ENCODE data around the gene BEX2.
"Not testable (repeated sequence)": the region's sequence is repeated elsewhere in the genome, so short reads cannot be mapped to it uniquely, and the experiment has no call there.

Gene BEX2

DNA sequence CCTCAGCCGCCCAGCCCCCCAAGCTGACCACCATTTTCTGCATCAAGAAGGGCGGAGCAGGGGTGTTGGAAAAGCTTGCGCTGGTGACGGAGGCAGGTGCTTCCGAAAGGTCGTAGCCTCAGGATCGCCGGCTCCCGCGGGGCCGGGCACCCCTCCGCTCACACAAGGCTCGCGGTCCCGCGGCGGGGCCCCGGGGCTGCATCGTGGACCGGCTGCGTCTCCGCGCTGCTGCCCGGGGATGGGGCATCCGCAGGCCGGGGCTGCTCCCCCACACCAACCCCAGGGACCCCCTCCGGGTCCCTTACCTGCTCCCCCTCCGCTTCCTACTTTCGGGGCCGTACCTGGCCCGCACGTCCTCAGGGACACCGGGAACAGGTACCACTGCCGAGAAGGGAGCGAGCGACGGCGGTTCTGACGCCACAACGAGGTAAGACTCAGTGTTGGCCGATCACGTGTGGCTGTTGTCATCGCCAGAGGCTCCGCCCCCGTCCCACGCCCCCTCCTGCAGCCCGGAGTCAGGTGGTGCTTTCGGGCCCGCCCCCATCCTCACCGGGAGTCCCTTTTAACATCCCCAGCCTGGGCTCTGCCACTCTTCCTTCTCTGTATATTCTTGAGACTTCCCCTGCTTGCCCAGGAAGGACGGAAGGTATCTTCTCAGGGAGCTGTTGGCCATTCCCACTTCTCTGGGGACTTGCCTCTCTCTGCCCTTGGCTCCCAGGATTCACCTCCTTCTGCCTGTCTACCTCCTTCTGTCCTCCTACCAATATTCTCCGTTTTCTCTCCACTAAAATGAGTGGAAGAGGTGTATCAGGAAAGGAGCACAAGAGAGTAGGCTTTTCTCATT, at the start of gene BEX2:
Gene BEX2, minus strand, starts transcription at position 436 of the 844 bp plus-strand sequence. CDS start 1,014 bp downstream, outside the sequence.
- DNase-seq (ENCODE audit: low read depth): peak; percentile 79

DNA sequence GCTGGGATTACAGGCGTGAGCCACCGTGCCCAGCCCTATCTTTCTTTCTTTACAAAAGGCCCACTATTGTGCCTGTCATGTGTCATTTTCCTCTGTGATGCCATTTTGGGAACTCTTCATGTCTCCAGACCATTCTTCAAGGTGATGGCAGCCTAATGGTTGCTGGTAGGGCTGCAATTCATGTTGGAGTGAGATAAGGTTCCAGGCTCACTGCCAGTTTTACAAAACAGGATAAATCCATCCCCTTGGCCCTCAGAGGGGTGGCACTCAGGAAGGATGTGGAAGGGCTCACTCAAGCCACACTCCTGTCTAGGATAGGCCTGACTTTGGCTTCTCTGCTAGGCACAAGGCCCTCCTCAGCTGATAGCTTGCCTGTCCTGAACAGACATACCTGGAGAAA, 49.3 kb upstream of the BEX2 start:
- DNase-seq (ENCODE audit: low read depth): no peak

DNA sequence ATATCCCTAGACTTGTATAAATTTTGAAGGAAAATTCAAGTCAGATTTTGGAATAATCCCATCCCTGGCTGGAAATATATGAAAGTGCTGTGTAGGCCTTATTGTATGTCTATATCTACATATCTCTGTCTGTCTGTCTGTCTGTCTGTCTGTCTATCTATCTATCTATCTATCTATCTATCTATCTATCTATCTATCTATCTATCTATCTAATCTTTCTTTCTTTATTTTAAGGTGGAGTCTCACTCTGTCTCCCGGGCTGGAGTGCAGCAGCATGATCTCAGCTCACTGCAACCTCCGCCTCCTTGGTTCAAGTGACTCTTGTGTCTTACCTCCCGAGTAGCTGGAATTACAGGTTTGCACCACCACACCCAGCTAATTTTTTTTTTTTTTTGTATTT, 48.8 kb upstream of the BEX2 start:
- DNase-seq (ENCODE audit: low read depth): not testable (repeated sequence)

DNA sequence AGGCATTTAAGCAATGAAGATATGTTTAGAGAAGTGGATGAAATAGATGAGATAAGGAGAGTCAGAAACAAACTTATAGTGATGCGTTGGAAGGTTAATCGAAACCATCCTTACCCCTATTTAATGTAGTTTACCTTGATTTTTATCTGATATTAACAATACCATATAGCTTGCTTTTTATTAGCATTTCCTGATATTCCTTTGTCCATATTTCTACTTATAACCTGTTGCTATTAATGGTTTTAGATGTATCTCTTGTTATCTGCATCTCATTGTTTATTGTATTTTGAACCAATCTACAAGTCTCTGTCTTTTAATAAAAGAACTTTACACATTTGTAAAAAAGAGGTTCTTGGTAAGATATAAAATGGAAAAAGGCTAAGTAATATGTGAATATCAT, 47.1 kb upstream of the BEX2 start:
- DNase-seq (ENCODE audit: low read depth): no peak

DNA sequence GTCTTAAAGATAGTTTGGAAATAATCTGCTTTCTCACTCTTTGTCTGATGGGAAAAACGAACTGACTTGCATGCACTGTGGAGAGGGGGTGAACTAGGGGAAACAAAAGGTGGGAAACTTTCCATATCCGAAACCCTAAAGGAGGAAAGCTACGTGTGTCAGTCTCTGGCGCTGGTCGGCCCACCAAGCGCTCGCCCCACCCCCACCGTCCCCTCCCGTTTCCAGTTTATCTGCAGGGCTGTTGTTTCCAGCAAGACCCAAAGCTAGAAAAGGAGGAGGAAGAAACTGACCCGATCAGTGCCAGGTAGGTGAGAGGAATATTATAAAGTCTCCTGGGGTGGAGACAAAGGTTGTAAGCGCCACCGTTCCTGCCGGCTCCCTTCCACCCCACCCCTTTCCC, 46.1 kb upstream of the BEX2 start:
- no peak for DNase-seq (ENCODE audit: low read depth)

DNA sequence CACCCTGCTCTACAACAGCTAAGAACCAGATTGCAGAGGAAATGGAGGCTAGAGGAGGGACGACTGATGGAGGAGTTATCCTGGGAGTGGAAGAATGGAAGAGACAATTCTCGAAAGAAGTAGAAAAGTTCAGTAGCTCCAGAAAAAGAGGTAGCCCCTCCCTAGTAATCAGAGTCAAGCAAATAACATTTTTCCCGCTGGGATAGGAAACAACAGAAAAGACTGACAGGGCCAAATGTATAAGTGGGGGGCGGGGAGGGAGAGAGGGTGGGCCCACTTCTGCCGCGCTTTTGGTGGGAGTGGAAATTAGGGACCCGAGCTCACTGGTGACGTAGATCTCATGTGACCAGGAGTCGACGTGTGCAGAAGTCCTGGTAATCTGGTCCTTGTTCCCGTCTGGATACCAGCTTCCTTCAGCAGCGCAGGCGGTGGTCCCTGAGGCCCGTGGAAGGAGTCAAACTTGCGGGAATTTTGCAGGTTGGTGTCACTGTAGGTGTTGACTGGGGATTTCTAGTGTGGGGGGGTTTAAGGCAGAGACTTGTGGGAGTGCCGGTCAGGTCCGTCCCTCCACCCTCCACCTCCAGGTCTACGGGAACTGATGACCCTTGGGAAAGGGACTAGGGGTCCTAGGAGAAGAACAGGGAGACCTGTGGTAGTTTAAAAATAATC, 45.5 kb upstream of the BEX2 start, which contains the start of gene TCEAL9:
Gene TCEAL9, plus strand, starts transcription at position 377 of the 669 bp plus-strand sequence. CDS start 1,179 bp downstream, outside the sequence.
- no peak for DNase-seq (ENCODE audit: low read depth)

DNA sequence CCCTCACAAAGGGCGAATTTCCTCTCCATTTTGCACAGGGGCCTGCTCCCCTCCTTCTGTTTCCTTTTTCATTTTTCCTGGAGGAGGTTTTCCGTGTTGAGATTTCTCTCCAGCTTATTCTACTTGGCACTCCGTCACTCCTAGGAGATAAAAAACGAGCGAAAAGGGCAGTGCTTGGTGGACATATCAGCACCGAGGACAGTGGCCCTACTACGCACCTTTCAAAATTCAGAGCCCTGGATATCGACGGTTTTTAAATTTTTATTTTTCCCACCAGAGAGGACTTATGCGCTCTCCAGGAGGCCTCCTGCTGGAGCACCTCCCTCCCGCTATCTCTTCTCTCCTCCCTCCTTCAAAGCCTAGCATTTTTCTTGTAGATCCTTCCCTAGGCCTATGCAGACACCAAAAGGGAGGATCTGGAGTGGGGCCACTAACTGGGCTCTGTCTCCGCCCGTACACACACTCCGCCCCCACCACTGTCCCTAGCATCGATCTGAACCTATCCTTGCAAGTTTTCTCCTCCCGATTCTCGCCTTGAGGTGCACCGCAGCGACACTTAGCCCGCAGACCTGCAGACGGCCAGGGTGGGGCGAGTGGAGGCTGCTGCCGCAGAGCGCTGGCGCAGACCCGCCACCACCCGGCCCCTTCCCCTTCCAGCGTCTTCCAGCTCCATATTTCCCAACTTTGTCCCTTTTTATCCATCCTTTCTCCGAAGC, 37.0 kb upstream of the BEX2 start:
- DNase-seq (ENCODE audit: low read depth): no peak

DNA sequence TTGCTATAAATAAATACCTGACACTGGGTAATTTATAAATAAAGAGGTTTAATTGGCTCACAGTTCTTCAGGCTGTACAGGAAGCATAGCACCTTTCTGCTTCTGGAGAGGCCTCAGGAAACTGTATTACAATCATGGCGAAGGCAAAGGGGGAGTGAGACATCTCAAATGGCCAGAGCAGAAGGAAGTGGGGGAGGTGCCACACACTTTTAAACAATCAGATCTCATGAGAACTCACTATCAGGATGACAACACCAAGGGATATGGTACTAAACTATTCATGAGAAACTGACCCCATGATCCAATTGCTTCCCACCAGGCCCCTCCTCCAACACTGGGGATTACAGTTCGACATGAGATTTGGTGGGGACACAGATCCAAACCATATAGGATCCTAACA, 33.8 kb upstream of the BEX2 start:
- DNase-seq (ENCODE audit: low read depth): no peak

DNA sequence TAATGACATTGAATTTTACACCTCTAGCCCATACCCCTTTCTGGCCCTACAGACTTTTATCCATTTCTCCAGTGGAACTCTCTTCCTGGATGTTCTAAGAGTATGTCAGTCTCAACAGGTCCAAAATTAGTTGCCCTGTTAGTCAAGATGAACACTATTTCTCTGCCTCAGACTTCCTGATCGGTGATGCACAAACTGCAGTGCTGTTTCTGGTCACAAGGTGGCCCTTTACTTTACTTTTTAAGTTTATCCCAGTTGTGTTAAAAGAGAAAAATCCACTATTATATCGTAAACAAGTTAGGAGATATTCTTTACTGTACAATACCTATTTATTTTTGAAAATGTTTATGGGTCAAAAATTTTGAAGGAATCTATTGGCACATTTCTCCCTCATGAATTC, 32.3 kb upstream of the BEX2 start:
- DNase-seq (ENCODE audit: low read depth): peak; percentile 14

DNA sequence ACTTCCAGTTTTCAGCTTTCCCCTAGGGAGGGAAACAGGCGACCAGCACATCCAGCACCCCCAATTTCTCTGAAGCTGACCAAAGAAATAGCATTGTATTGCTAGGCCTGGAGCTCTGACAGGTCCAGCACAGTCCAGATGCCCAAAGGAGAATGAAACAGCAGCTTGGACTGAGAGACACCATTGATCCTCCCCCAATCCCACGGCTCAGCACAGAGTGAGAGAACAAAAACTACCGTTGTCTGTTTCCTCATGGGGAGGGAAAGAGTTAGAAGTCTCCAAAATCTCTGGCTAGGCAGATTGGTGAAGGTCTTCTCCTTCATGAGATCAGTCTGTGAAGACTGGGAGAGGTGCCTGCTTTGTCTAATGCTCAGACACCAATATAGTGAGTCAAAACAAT, 27.9 kb upstream of the BEX2 start:
- DNase-seq (ENCODE audit: low read depth): no peak

DNA sequence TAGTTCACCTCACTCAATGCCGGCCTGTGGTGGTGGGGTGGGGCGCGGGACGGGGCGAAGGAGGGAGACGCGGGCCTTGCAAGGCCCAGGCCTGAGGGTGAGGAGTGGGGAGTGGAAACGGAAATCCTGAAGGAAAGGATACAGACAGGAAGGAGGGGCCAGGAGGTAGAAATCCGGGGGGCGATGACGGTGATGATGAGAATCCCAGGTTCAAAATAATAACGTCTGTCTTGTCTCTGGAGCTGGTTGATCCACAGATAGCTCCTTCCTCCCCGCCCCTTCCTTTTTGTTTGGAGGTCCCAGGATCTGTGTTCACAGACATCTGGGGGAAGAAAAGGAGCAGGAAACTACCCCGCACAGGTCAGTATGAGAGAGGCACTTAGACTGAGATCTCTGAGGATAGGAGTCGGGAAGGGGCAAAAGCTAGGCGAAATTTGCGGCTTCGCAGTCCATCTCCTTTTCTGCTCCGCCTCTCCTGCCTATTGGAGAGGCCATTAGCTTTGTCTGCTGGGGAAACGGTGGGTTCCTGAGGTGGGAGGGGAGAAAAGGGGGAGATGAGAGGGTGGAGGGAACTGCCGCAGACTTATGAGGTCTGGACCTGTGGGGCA, 20.0 kb upstream of the BEX2 start:
- DNase-seq (ENCODE audit: low read depth): no peak

DNA sequence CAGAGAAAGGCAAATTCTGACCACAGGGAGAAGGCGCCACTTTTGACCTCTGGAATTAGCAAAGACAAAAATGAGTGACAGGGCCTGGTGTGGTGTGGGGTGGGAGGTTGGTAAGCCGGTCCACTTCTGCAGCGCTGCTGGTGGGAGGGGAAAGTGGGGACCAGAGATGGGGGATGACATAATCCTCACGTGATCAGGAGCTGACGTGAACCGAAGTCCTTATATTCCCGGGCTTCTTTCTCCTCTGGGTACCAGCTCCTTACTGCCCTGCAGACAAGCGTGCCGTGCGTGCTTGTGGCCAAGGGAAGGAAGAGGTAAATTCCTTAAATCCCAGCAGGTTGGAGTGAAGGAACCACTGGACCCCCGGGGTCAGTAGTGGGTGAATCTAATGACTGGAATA, 19.2 kb upstream of the BEX2 start, which contains the start of gene TCEAL7:
Gene TCEAL7, plus strand, starts transcription at position 249 of the 400 bp plus-strand sequence. CDS start 1,165 bp downstream, outside the sequence.
- DNase-seq (ENCODE audit: low read depth): no peak

DNA sequence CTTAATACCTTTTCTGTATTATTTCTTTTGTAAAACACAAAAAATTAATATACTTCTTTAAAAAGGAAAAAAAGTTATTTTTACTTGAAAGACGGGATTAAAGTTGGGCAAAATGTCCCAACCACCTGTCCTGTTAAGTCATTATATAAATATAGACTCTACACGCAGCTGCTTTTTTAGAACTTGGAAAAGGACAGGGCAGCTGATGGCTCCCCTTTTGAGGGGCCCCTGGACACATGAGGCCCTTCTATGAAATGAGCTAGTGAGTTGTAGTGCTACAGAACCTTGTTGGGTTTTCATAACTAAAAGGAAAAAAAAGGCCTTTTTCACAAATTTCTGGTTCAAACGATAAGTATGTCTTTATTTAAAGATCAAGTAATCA, 600 bp upstream of the BEX2 start:
- no peak for DNase-seq (ENCODE audit: low read depth)

DNA sequence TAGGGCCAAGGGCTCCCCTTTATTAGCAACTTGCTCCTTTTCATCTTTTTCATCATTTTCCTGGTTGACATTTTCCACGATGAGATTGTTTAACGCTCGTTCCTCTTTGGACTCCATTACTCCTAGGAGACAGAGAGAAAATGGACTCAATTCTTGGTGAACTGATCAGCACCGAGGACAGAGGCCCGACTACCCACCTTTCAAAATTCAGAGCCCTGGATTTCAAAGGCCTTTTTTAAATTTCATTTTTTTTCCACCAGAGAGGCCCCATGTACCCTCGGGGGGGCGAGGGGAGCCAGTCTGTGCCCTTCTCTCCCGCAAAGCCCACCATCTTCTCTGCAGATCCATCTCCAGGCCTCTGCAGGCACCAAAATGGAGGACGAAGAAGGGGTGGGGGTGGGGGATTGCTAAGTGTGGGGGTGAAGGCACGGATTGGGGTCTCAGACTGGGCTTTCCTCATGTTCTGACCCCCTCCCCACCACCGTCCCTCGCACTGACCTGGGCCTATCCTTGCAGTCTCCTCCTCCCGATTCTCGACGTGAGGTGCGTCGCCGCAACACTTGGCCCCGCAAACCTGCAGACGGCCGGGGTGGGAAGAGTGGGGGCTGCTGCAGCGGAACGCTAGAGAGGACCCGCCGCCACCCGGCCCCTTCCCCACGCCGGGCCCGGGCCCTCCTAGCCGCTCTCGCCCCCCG, 783 bp downstream of the BEX2 start:
- no peak for DNase-seq (ENCODE audit: low read depth)

DNA sequence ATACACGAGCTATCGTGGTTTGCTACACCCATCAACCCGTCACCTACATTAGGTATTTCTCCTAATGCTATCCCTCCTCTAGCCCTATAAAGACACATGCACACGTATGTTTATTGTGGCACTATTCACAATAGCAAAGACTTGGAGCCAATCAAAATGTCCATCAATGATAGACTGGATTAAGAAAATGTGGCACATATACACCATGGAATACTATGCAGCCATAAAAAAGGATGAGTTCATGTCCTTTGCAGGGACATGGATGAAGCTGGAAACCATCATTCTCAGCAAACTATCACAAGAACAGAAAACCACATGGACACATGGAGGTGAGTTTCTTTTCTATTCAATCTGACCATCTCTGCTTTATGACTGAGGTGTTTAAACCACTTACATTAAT, 5.1 kb downstream of the BEX2 start:
- not testable (repeated sequence) for DNase-seq (ENCODE audit: low read depth)

DNA sequence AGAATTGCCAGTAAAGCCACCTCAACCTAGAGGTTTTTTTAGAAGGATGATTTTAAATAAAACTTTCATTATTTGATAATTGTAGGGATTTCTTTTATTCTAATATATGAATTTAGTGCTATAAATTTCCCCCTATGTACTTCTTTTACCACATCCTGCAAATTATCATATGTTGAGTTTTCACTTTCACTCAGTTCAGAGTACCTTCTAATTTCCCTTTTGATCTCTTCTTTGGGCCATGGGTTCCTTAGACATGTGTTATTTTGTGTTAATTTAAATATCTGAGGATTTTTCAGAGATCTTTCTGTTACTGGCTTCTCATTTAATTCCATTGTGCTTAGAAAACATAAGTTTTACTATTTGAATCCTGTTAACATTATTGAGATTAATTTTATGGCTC, 6.1 kb downstream of the BEX2 start:
- DNase-seq (ENCODE audit: low read depth): no peak

DNA sequence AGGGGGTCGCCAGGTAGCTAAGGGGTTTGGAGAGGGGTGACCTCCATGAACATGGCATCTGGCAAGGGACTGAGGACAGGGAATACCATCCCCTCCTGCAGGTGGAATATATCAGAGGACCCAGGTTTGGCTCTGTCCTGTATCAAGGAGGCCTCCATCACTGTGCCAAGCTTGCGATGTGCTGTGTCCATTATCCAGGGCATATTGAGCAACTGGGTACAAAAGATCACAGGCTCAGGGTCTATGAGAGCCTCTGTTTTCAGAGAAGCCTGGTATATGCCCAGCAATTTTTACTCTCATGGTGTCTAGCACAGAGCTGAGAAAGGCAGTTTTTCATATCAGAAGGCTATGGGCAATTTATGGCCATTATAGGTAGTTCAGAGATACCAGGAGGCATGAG, 17.7 kb downstream of the BEX2 start:
- DNase-seq (ENCODE audit: low read depth): no peak

DNA sequence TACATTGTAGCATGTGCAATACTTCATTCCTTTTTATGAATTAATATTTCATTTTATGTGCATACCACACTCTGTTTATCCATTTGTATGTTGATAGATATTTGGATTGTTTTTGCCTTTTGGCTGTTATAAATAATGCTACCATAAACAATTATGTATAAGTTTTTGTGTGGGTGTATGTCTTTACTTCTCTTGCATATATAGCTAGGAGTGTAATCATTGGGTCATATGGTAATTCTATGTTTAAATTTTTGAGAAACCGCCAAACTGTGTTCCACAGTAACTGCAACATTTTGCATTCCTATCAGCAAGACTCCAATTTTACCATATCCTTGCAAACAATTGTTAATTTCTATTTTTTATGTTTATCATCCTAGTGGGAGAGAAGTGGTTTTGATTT, 31.2 kb downstream of the BEX2 start:
- no peak for DNase-seq (ENCODE audit: low read depth)

DNA sequence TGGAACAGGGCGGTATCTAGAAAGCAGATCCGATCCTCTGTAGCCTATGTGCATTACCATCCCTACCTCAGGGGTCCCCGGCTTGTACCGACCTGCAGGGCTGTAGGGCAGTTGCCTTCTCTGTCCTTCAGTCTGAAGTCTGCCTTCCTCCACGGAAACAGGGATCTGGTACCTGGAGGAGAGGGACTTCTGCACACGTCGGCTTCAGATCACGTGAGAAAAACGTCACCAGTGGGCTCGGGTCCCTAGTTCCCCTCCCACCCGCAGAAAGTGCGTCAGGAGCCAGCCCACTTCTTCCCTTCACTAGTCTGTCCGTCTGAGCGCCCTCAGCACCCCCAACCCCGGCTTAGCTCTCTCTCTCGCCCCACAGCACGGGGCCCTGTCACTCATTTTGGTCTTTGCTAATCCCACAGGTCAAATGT, 34.2 kb downstream of the BEX2 start, which contains the start of gene TCEAL5:
Gene TCEAL5, minus strand, starts transcription at position 170 of the 422 bp plus-strand sequence. CDS start 2,187 bp downstream, outside the sequence.
- no peak for DNase-seq (ENCODE audit: low read depth)

DNA sequence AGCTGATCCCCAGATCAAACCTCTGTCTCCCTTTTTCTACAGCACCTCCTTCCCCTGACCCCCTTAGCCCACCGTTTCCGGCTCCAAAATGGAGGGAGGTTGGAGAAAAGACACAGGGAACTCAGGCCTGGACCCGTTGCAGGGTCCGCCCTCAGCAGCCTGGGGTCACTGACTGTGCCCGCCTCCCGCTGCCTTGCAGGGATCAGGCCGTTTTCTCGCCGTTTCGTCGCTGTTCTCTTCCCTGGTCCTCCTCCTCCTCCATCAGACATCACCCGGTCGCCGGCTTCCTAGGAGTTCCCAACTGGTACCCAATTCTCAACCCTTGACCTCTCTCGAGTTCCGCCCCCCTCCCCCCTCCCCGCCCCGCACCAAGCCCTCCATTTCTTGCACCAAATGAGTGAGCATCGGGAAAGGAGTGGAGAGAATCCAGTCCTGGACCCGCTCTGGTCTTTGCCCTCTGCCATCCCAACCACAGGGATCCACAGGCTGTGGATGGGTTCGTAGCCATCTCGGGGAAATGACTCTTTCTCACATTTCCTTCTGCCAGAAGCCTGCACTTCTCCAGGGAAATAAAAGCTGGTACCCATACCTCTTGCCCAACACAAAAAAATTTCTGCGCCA, 34.7 kb downstream of the BEX2 start:
- DNase-seq (ENCODE audit: low read depth): no peak

DNA sequence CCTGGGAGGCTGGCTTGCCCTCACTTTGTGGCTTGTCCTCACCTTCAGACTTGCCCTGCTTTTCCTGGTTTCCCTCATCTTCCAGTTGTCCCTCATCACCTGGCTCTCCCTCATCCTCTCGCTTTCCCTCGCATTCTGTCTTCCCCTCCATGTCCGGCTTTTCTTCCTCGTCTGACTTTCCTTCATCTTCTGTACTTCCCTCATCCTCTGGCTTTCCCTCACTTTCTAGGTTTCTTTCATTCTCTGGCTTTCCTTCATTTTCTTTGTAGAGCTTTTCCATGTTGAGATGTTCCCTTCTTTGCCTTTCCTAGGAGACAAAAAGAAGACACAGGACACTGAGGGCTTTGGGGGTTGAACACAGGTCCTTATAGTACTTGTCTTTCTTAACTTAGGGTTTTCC, 36.5 kb downstream of the BEX2 start:
- no peak for DNase-seq (ENCODE audit: low read depth)
